Measurements from ENCODE around the gene IKZF1. TPM values are rescaled to one million over a fixed set of nuclear protein-coding genes. Genes with fewer than 3 reads are reported as not detected.

The IKZF1 gene
- total and polyA plus RNA-seq, 2 of the 13 experiments (the other 11 are each of a cell fraction or from before 2014, with no cell fraction given) = not detected

- TF ChIP-seq REPIN1 (CRISPR knock-in tag; IDR thresholded peaks at IDR 0.05; ENCODE audit: borderline replicate concordance, low read depth) (peak; percentile 2; the same call in 1 of the 2 replicates), ZNF800 (CRISPR knock-in tag; IDR thresholded peaks at IDR 0.05) (0 out of 2 replicates have a peak, but pooled peaks have one; percentile 9), ZBTB4 (CRISPR knock-in tag; IDR thresholded peaks at IDR 0.05; ENCODE audit: borderline replicate concordance) (peak; percentile 85; the same call in 1 of the 2 replicates), GMEB1 (CRISPR knock-in tag; IDR thresholded peaks at IDR 0.05; ENCODE audit: borderline replicate concordance) (peak; percentile 80), ZNF883 (CRISPR knock-in tag; IDR thresholded peaks at IDR 0.05; ENCODE audit: not compliant biosample characterization) (no peak), CENPBD1 (CRISPR knock-in tag; IDR thresholded peaks at IDR 0.05; ENCODE audit: borderline replicate concordance, low read depth) (no peak), MED1 (CRISPR knock-in tag; IDR thresholded peaks at IDR 0.05) (0 out of 2 replicates have a peak, but pooled peaks have one; percentile 3), BRF2 (CRISPR knock-in tag; IDR thresholded peaks at IDR 0.05) (no peak), ZZZ3 (CRISPR knock-in tag; IDR thresholded peaks at IDR 0.05; ENCODE audit: borderline replicate concordance) (0 out of 2 replicates have a peak, but pooled peaks have one; percentile 1), SP4 (CRISPR knock-in tag; IDR thresholded peaks at IDR 0.05) (peak; percentile 9; the same call in 1 of the 2 replicates), RFX5 (IDR thresholded peaks at IDR 0.05; ENCODE audit: low read depth, low read length) (no peak), RBFOX2 (IDR thresholded peaks at IDR 0.05; ENCODE audit: low read depth, low read length) (peak; percentile 23), NFIC (IDR thresholded peaks at IDR 0.05; ENCODE audit: low read length) (no peak), ZNF784 (CRISPR knock-in tag; IDR thresholded peaks at IDR 0.05; ENCODE audit: borderline replicate concordance) (0 out of 2 replicates have a peak, but pooled peaks have one; percentile 10), ZSCAN22 (CRISPR knock-in tag; IDR thresholded peaks at IDR 0.05) (no peak)
Measured at GRCh38 chr7:50450590-50451032, 146.1 kb downstream of the IKZF1 start (continued).
